Thyroid gland (tissue), 4 donors: ENCODE measurements around the gene PHACTR1. TPM values are rescaled to one million over a fixed set of nuclear protein-coding genes. Genes with fewer than 3 reads are reported as not detected.

Source experiments
- DNase-seq, 2 donors: peaks; one replicate each; pipeline ENCODE4 v3.0.0-alpha.2; 2019
- H3K27ac ChIP-seq, 3 donors: fragments of 200-600 bp; sonication (generic); 1 replicate in 2 of 3; 2 replicates in 1 of 3; pipeline ENCODE4 v1.5.1; 2016 to 2019; ENCODE audit warnings: mild to moderate bottlenecking in 1 of 3, moderate library complexity in 1 of 3
- H3K27me3 ChIP-seq: fragments of 200-600 bp; sonication (generic); one replicate; pipeline ENCODE4 v1.5.1; 2019
- H3K36me3 ChIP-seq, 2 donors: fragments of 200-600 bp; sonication (generic); one replicate each; pipeline ENCODE4 v1.5.1; 2016 to 2019
- H3K4me1 ChIP-seq, 2 donors: fragments of 200-600 bp; sonication (generic); one replicate each; pipeline ENCODE4 v1.5.1; 2017 to 2019
- H3K4me3 ChIP-seq, 3 donors: fragments of 200-600 bp; sonication (generic); replicated peaks in 1 of 3; 1 replicate in 2 of 3; 2 replicates in 1 of 3; pipeline ENCODE4 v1.5.1; 2016; ENCODE audit warnings: mild to moderate bottlenecking in 1 of 3
- H3K9me3 ChIP-seq: fragments of 200-600 bp; sonication (generic); one replicate; pipeline ENCODE4 v1.5.1; 2017
- POLR2A ChIP-seq, 2 donors: fragments of 450-650 bp; IDR thresholded peaks; one replicate each; pipeline ENCODE4 v1.6.1; 2017; ENCODE audit warnings: antibody characterized with exemption in 2 of 2, mild to moderate bottlenecking in 2 of 2, moderate library complexity in 1 of 2
- WGBS, 2 donors: methylation state at CpG; one replicate each; pipeline ENCODE4 v1.1.5; 2017; 5-methylcytosine and 5-hydroxymethylcytosine counted together
- intact Hi-C: fragments of 100-400 bp; cut with DNase I; formaldehyde crosslinking; loops from one replicate; pipeline ENCODE4 v1.15.1; 2023
- total RNA-seq, 4 donors: library from RNA; depleted of rRNA; stranded (reverse); fragments of >200 nt; gene quantifications; one replicate each; pipeline ENCODE4 v1.2.3, GENCODE V29; 2016
- TF ChIP-seq, protein P1 (sequence below), 6 experiments: fragments of 200-600 bp in 3 of 6; fragments of 450-650 bp in 3 of 6; sonication (generic) in 3 of 6; IDR thresholded peaks; one replicate each; pipeline ENCODE4 v1.5.1; 2016 to 2019; ENCODE audit warnings: antibody characterized with exemption in 6 of 6, mild to moderate bottlenecking in 2 of 6, inconsistent platforms in 1 of 6, moderate library complexity in 1 of 6

Gene PHACTR1
- total RNA-seq, 4 donors from 2014 or later: 2.9 to 8.6 (median 4.4) TPM

DNA sequence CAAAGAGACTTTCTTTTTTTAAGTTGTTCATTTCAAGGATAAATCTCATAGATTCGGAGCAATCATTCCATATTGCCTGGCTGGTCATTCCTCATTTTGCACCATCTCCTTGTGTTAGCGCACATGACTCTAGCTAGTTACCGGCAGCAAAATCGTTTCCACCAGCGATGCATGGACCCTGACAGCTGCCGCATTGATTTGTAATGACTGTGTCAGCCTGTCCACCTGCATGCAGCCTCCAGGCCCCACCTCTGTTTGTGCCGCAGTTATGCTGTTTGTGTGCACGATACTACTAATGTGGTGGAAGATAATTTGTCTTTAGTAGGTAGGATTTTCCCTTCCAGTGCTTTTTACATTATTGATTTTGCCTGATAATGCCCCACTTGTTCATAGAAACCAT lies 447.7 kb downstream of the PHACTR1 start:
- 93 to 97% methylated on average over 8 of the region's 8 CpGs for WGBS, 2 donors

DNA sequence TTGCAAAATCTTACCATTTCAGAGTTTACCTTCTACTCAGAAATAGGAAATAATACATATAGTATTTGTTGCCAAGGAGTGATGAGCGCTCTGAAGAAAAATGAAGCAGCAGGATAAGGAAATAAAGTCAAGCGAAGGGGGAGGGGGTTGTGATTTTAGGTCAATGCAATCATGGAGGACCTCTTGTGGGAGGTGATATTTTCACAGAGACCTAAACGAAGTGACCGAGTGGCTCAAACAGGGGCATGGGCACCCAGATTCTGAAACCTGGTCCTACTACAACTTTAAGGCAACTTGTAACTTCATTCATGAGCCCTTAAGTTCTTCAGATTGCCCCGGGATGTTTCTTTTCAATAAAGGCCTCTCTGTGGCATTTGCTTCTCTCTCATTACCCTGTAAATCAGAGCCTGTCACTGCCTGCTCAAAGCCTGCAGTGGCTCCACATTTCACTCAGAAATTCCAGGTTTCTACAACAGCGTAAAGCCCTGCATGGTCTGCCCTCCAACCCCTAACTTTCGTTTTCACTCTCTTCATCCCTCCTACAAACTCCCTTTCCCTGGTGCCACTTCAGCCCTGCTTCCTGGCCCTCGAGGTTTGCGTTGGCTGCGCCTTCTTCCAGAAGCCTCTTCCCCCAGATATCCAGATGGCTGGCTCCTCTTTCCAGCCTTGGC lies 449.1 kb downstream of the PHACTR1 start:
- Histone ChIP-seq H3K36me3 (no peaks in the 10 kb centered on the region), H3K4me3 (no peak overlapping the region), H3K9me3 (no peaks in the 10 kb centered on the region), H3K27ac (no peak overlapping the region), H3K4me1 (no peaks in the 10 kb centered on the region), H3K27me3 (no peaks in the 10 kb centered on the region)
- intact Hi-C loops: no loop called here
- 73 to 78% methylated on average over 10 of the region's 10 CpGs for WGBS, 2 donors
- TF ChIP-seq, protein P1, sequence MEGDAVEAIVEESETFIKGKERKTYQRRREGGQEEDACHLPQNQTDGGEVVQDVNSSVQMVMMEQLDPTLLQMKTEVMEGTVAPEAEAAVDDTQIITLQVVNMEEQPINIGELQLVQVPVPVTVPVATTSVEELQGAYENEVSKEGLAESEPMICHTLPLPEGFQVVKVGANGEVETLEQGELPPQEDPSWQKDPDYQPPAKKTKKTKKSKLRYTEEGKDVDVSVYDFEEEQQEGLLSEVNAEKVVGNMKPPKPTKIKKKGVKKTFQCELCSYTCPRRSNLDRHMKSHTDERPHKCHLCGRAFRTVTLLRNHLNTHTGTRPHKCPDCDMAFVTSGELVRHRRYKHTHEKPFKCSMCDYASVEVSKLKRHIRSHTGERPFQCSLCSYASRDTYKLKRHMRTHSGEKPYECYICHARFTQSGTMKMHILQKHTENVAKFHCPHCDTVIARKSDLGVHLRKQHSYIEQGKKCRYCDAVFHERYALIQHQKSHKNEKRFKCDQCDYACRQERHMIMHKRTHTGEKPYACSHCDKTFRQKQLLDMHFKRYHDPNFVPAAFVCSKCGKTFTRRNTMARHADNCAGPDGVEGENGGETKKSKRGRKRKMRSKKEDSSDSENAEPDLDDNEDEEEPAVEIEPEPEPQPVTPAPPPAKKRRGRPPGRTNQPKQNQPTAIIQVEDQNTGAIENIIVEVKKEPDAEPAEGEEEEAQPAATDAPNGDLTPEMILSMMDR (IDR thresholded peaks at IDR 0.05): no peak
- TF ChIP-seq POLR2A (IDR thresholded peaks at IDR 0.05): no peak
- no peak for DNase-seq

More for the DNA sequence above, 447.7 kb downstream of the PHACTR1 start:
- no peaks in the 10 kb centered on the region for H3K36me3 ChIP-seq
- no peak for DNase-seq
- TF ChIP-seq, protein P1 (IDR thresholded peaks at IDR 0.05): no peak
- H3K27ac ChIP-seq: no peak overlapping the region
- no peaks in the 10 kb centered on the region for H3K27me3 ChIP-seq
- intact Hi-C loops: no loop called here
- no peak overlapping the region for H3K4me3 ChIP-seq
- H3K4me1 ChIP-seq: no peaks in the 10 kb centered on the region
- no peaks in the 10 kb centered on the region for H3K9me3 ChIP-seq

DNA sequence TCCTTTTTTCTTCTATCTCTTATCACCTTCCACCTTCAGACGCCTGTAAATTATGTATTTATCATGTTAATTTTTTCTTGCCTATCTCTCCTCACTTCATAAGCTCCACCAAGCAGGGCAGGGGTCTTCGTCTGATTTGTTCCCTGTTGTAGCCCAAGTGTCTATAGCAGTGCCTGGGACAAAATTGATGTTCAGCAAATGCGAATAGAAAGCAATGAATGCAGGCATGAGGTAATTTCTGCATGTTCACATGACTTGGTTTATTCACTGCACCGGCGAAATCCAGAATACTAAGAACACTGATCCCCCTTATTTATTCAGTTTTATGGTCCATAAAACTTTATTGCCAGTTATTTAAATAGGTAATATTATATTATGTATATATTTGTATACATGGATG lies 449.7 kb downstream of the PHACTR1 start:
- intact Hi-C loops: no loop called here
- whole genome bisulfite sequencing, 2 donors: 95% methylated on average over 5 of the region's 5 CpGs
- no peaks in the 10 kb centered on the region for H3K27me3 ChIP-seq
- TF ChIP-seq, protein P1 (IDR thresholded peaks at IDR 0.05): no peak
- no peak for TF ChIP-seq POLR2A (IDR thresholded peaks at IDR 0.05)
- no peak overlapping the region for H3K27ac ChIP-seq
- DNase-seq: no peak
- H3K36me3 ChIP-seq: no peaks in the 10 kb centered on the region
- no peaks in the 10 kb centered on the region for H3K4me1 ChIP-seq
- no peaks in the 10 kb centered on the region for H3K9me3 ChIP-seq
- no peak overlapping the region for H3K4me3 ChIP-seq

DNA sequence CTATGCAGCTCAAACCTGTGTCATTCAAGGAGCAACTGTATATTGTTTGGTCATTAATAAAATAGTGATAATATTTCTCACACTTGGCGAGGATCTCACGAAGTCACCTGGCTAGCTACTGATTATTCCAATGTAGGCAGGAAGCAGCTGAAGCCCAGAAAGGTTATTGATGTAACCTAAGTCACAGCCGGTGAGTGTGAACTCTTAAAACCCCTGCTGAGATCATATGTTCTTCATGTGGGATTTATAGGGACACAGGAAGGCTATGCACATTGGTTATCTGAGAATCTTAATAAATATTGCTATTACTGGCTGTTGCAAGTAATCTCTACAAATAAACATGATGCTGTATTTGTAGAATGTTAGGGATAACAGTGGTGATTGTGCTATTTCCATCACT lies 450.3 kb downstream of the PHACTR1 start:
- DNase-seq: no peak
- H3K27ac ChIP-seq: no peak overlapping the region
- H3K27me3 ChIP-seq: no peaks in the 10 kb centered on the region
- H3K9me3 ChIP-seq: no peaks in the 10 kb centered on the region
- no peaks in the 10 kb centered on the region for H3K4me1 ChIP-seq
- H3K36me3 ChIP-seq: no peaks in the 10 kb centered on the region
- intact Hi-C loops: no loop called here
- 81 to 85% methylated on average over 3 of the region's 3 CpGs for WGBS, 2 donors
- no peak for TF ChIP-seq POLR2A (IDR thresholded peaks at IDR 0.05)
- TF ChIP-seq, protein P1 (IDR thresholded peaks at IDR 0.05): no peak
- H3K4me3 ChIP-seq: no peak overlapping the region

DNA sequence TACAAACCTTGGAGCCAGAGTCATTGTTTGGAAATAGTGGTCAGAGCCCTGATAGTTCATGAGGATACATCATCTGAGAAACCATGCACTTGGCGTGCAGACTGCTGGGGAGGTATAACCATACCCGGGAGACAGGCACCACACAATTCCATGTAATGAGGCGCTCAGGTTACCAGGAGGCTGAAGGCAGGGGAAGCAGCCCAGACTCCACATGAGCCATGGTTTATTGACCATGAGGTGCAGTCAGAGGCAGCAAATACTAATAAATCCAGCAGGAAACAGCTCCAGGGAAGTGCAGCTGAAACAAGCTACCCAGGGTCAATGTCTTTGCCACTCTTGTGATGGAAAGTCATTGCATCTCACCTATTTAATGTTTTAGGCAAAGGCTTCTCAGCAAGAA lies 455.7 kb downstream of the PHACTR1 start:
- Histone ChIP-seq H3K4me1 (no peaks in the 10 kb centered on the region), H3K9me3 (no peaks in the 10 kb centered on the region), H3K27me3 (no peaks in the 10 kb centered on the region), H3K27ac (no peak overlapping the region), H3K4me3 (no peak overlapping the region), H3K36me3 (no peaks in the 10 kb centered on the region)
- no peak for TF ChIP-seq POLR2A (IDR thresholded peaks at IDR 0.05)
- TF ChIP-seq, protein P1 (IDR thresholded peaks at IDR 0.05): no peak
- WGBS, 2 donors: 93 to 97% methylated on average over 3 of the region's 3 CpGs
- no peak for DNase-seq
- intact Hi-C loops: no loop called here
